Activated naive CD8-positive, alpha-beta T cell treated with anti-CD3 and anti-CD28 coated beads, Interleukin-2, amount 50 U/mL, for 24 hours (primary cell): Measurements from ENCODE around the gene MINDY4.
A peak's percentile ranks its signal among the peaks of the same experiment; 100 is the strongest.

Source experiments
- ATAC-seq: fragments of 150-1000 bp; cut with Tn5 transposase; one replicate; pipeline ENCODE4 v1.10.0; 2021
- DNase-seq: peaks from one replicate; pipeline ENCODE4 v3.0.0; 2021
- H3K27ac Mint-ChIP-seq: one replicate; pipeline ENCODE4 v1.8.0; 2021; ENCODE audit warnings: mild to moderate bottlenecking, mixed read lengths
- H3K27me3 Mint-ChIP-seq: one replicate; pipeline ENCODE4 v1.8.0; 2021; ENCODE audit warnings: mixed read lengths
- H3K36me3 Mint-ChIP-seq: one replicate; pipeline ENCODE4 v1.8.0; 2021; ENCODE audit warnings: low read depth, mixed read lengths
- H3K4me1 Mint-ChIP-seq: one replicate; pipeline ENCODE4 v1.8.0; 2021; ENCODE audit warnings: mixed read lengths
- H3K4me3 Mint-ChIP-seq: one replicate; pipeline ENCODE4 v1.8.0; 2021; ENCODE audit warnings: mild to moderate bottlenecking, moderate library complexity, mixed read lengths
- H3K9me3 Mint-ChIP-seq: one replicate; pipeline ENCODE4 v1.8.0; 2021; ENCODE audit warnings: mixed read lengths

MINDY4 gene

GRCh38 chr7:30752484-30752883, 18.7 kb upstream of the MINDY4 start:
- DNase-seq = no peak
- Mint-ChIP-seq H3K36me3 (no peaks in the 10 kb centered on the region), H3K9me3 (no peaks in the 10 kb centered on the region)

GRCh38 chr7:30752979-30753378, 18.2 kb upstream of the MINDY4 start:
- no peak overlapping the region for H3K27ac Mint-ChIP-seq
- no peaks in the 10 kb centered on the region for H3K27me3 Mint-ChIP-seq
- no peaks in the 10 kb centered on the region for H3K4me1 Mint-ChIP-seq
- DNase-seq = no peak
- peak; percentile 10 for ATAC-seq
- no peaks in the 10 kb centered on the region for H3K9me3 Mint-ChIP-seq
- H3K36me3 Mint-ChIP-seq = no peaks in the 10 kb centered on the region
- H3K4me3 Mint-ChIP-seq = no peak overlapping the region

More at GRCh38 chr7:30752484-30752883, 18.7 kb upstream of the MINDY4 start:
- H3K27me3 Mint-ChIP-seq = no peaks in the 10 kb centered on the region
- no peak for ATAC-seq
- H3K4me3 Mint-ChIP-seq = no peak overlapping the region
- no peaks in the 10 kb centered on the region for H3K4me1 Mint-ChIP-seq
- H3K27ac Mint-ChIP-seq = no peak overlapping the region

- DNase-seq = no peak
- ATAC-seq = no peak
- no peaks in the 10 kb centered on the region for H3K4me1 Mint-ChIP-seq
- H3K27ac Mint-ChIP-seq = no peak overlapping the region
- H3K4me3 Mint-ChIP-seq = no peak overlapping the region
- no peaks in the 10 kb centered on the region for H3K36me3 Mint-ChIP-seq
- no peaks in the 10 kb centered on the region for H3K9me3 Mint-ChIP-seq
- H3K27me3 Mint-ChIP-seq = peaks cover 2% of the 10 kb centered on the region
Observed at GRCh38 chr7:30754315-30754877, 16.8 kb upstream of the MINDY4 start.

- ATAC-seq (no peak), DNase-seq (no peak)
- Mint-ChIP-seq H3K36me3 (no peaks in the 10 kb centered on the region), H3K27me3 (peaks cover 2% of the 10 kb centered on the region), H3K4me1 (no peaks in the 10 kb centered on the region), H3K27ac (no peak overlapping the region), H3K4me3 (no peak overlapping the region), H3K9me3 (no peaks in the 10 kb centered on the region)
Observed at GRCh38 chr7:30755384-30756154, 15.6 kb upstream of the MINDY4 start.

- ATAC-seq (no peak), DNase-seq (no peak)
- Mint-ChIP-seq H3K4me1 (no peaks in the 10 kb centered on the region), H3K9me3 (no peaks in the 10 kb centered on the region), H3K27ac (no peak overlapping the region), H3K36me3 (no peaks in the 10 kb centered on the region), H3K4me3 (no peak overlapping the region), H3K27me3 (peaks cover 2% of the 10 kb centered on the region)
Observed at GRCh38 chr7:30757342-30757692, 13.9 kb upstream of the MINDY4 start.

GRCh38 chr7:30760514-30761213, 10.6 kb upstream of the MINDY4 start:
- Mint-ChIP-seq H3K9me3 (no peaks in the 10 kb centered on the region), H3K36me3 (no peaks in the 10 kb centered on the region), H3K4me3 (no peak overlapping the region), H3K27me3 (peaks cover 2% of the 10 kb centered on the region), H3K4me1 (no peaks in the 10 kb centered on the region), H3K27ac (no peak overlapping the region)
- no peak for ATAC-seq
- DNase-seq = no peak

- H3K4me3 Mint-ChIP-seq = no peak overlapping the region
- H3K4me1 Mint-ChIP-seq = no peaks in the 10 kb centered on the region
- ATAC-seq (no peak), DNase-seq (no peak)
- H3K27ac Mint-ChIP-seq = no peak overlapping the region
- H3K9me3 Mint-ChIP-seq = no peaks in the 10 kb centered on the region
- peaks cover 2% of the 10 kb centered on the region for H3K27me3 Mint-ChIP-seq
- H3K36me3 Mint-ChIP-seq = no peaks in the 10 kb centered on the region
Observed at GRCh38 chr7:30761214-30762156, 9.7 kb upstream of the MINDY4 start.

GRCh38 chr7:30764030-30764975, 6.9 kb upstream of the MINDY4 start:
- no peak for ATAC-seq
- H3K4me3 Mint-ChIP-seq = no peak overlapping the region
- DNase-seq = no peak
- H3K27ac Mint-ChIP-seq = no peak overlapping the region
- no peaks in the 10 kb centered on the region for H3K9me3 Mint-ChIP-seq
- H3K27me3 Mint-ChIP-seq = no peaks in the 10 kb centered on the region
- H3K4me1 Mint-ChIP-seq = no peaks in the 10 kb centered on the region
- H3K36me3 Mint-ChIP-seq = no peaks in the 10 kb centered on the region

- no peaks in the 10 kb centered on the region for H3K27me3 Mint-ChIP-seq
Observed at GRCh38 chr7:30765408-30765807, 5.8 kb upstream of the MINDY4 start.

GRCh38 chr7:30770845-30771173, 408 bp upstream of the MINDY4 start:
- Mint-ChIP-seq H3K9me3 (no peaks in the 10 kb centered on the region), H3K4me1 (peaks cover 4% of the 10 kb centered on the region), H3K36me3 (no peaks in the 10 kb centered on the region), H3K27ac (no peak overlapping the region), H3K27me3 (no peaks in the 10 kb centered on the region), H3K4me3 (peak overlapping the region; percentile 86)
- ATAC-seq (no peak), DNase-seq (no peak)

More at GRCh38 chr7:30765408-30765807, 5.8 kb upstream of the MINDY4 start:
- H3K4me3 Mint-ChIP-seq = no peak overlapping the region
- no peaks in the 10 kb centered on the region for H3K4me1 Mint-ChIP-seq
- DNase-seq (no peak), ATAC-seq (no peak)
- no peaks in the 10 kb centered on the region for H3K36me3 Mint-ChIP-seq
- H3K9me3 Mint-ChIP-seq = no peaks in the 10 kb centered on the region
- H3K27ac Mint-ChIP-seq = no peak overlapping the region

GRCh38 chr7:30771880-30772425, 736 bp downstream of the MINDY4 start:
- no peaks in the 10 kb centered on the region for H3K36me3 Mint-ChIP-seq
- H3K4me1 Mint-ChIP-seq = peaks cover 4% of the 10 kb centered on the region
- ATAC-seq (peak; percentile 24), DNase-seq (peak; percentile 8)
- H3K27ac Mint-ChIP-seq = peak overlapping the region; percentile 85
- no peaks in the 10 kb centered on the region for H3K9me3 Mint-ChIP-seq
- no peaks in the 10 kb centered on the region for H3K27me3 Mint-ChIP-seq
- H3K4me3 Mint-ChIP-seq = peak overlapping the region; percentile 86

GRCh38 chr7:30772984-30773383, 1.8 kb downstream of the MINDY4 start:
- Mint-ChIP-seq H3K4me1 (peaks cover 4% of the 10 kb centered on the region), H3K27ac (no peak overlapping the region), H3K4me3 (no peak overlapping the region), H3K27me3 (no peaks in the 10 kb centered on the region), H3K36me3 (no peaks in the 10 kb centered on the region), H3K9me3 (no peaks in the 10 kb centered on the region)
- no peak for DNase-seq
- ATAC-seq = no peak

GRCh38 chr7:30775992-30776391, 4.8 kb downstream of the MINDY4 start:
- Mint-ChIP-seq H3K27ac (no peak overlapping the region), H3K4me3 (no peak overlapping the region), H3K9me3 (no peaks in the 10 kb centered on the region), H3K36me3 (no peaks in the 10 kb centered on the region), H3K4me1 (peaks cover 4% of the 10 kb centered on the region), H3K27me3 (no peaks in the 10 kb centered on the region)
- no peak for DNase-seq
- no peak for ATAC-seq
